Measurements from ENCODE around the gene THSD7B. TPM values are rescaled to one million over a fixed set of nuclear protein-coding genes. Genes with fewer than 3 reads are reported as not detected.

The THSD7B gene
- total and polyA plus RNA-seq, 2 of the 13 experiments (the other 11 are each of a cell fraction or from before 2014, with no cell fraction given) = 0.02 TPM; not detected in 1

- intact Hi-C loops (cut with micrococcal nuclease; ENCODE audit: unreplicated experiment) = no loop called here
- no TSS peak for BruUV-seq (replicated peaks)
- no peaks in the 10 kb centered on the region for H3K36me3 ChIP-seq (replicated peaks in 1 of 2; ENCODE audit: control insufficient read depth in 1 of 2, insufficient read depth in 2 of 2, low read length in 2 of 2)
- ChIA-PET POLR2A (no interaction called here), CTCF (ENCODE audit: low intra/inter-chr PET ratio, low total read pairs) (no interaction called here)
- no peak overlapping the region for H3K27ac ChIP-seq (ENCODE audit: extremely low read length, insufficient read depth, low read length)
- FAIRE-seq = no peak
- no peak overlapping the region for H3K4me2 ChIP-seq (ENCODE audit: low read depth, low read length)
- no peak overlapping the region for H2AFZ ChIP-seq (ENCODE audit: low read length)
- H3K4me1 ChIP-seq (ENCODE audit: insufficient read depth, low read length) = peaks cover 22% of the 10 kb centered on the region
- 6% methylated on average over 5 of the region's 5 CpGs for WGBS (ENCODE audit: low lambda C conversion rate)
- H3K9ac ChIP-seq (ENCODE audit: insufficient read depth, low read depth, low read length) = no peak overlapping the region
- no peaks in the 10 kb centered on the region for H3K79me2 ChIP-seq (ENCODE audit: insufficient read depth, low read length)
- H3K4me3 ChIP-seq (replicated peaks in 1 of 3; ENCODE audit: insufficient read depth in 1 of 3, low read depth in 2 of 3, low read length in 3 of 3) = no peak overlapping the region
- no peaks in the 10 kb centered on the region for H4K20me1 ChIP-seq (ENCODE audit: insufficient read depth, low read length)
- in situ Hi-C loops (cut with HindIII; ENCODE audit: extremely low pct_ligation_motif_present, low pct_unique_long_range_greater_than_20kb) = no loop called here
- no peaks in the 10 kb centered on the region for H3K27me3 ChIP-seq (ENCODE audit: control insufficient read depth in 1 of 2, insufficient read depth in 2 of 2, low read length in 2 of 2)
- H3K9me3 ChIP-seq (ENCODE audit: low read length) = no peaks in the 10 kb centered on the region
- peak; percentile 85 for ATAC-seq
- DNase-seq (ENCODE audit: low spot score) = peak; percentile 29
- peak; percentile 61 for TF ChIP-seq TBL1XR1 (IDR thresholded peaks at IDR 0.05; ENCODE audit: borderline replicate concordance, low read length, partially characterized antibody)
- no peak for TF ChIP-seq FOXA1 (IDR thresholded peaks at IDR 0.05)
- peak; percentile 21; the same call in 1 of the 2 replicates for TF ChIP-seq FOXA1 (CRISPR knock-in tag; IDR thresholded peaks at IDR 0.05)
- no peak for TF ChIP-seq ERF (CRISPR knock-in tag; IDR thresholded peaks at IDR 0.05)
- TF ChIP-seq CREM (IDR thresholded peaks at IDR 0.05) = peak; percentile 69
- no peak for TF ChIP-seq CREM (CRISPR knock-in tag; IDR thresholded peaks at IDR 0.05)
- TF ChIP-seq NR2F1 (CRISPR knock-in tag; IDR thresholded peaks at IDR 0.05) = peak in 1 of 2 experiments; percentile 92; a peak in 2 of 4 replicates
- TF ChIP-seq ZNF563 (CRISPR knock-in tag; IDR thresholded peaks at IDR 0.05) = no peak
- TF ChIP-seq BRF2 (CRISPR knock-in tag; IDR thresholded peaks at IDR 0.05) = peak; percentile 52; the same call in 1 of the 2 replicates
- no peak for TF ChIP-seq SOX6 (IDR thresholded peaks at IDR 0.05)
- peak; percentile 78 for TF ChIP-seq SOX6 (CRISPR knock-in tag; IDR thresholded peaks at IDR 0.05)
- 0 out of 2 replicates have a peak, but pooled peaks have one; percentile 13 for TF ChIP-seq HNF4G (IDR thresholded peaks at IDR 0.05; ENCODE audit: borderline replicate concordance, low read depth, low read length)
- no peak for TF ChIP-seq HNF4G (CRISPR knock-in tag; IDR thresholded peaks at IDR 0.05; ENCODE audit: borderline replicate concordance, low read depth)
- no peak for TF ChIP-seq HMGA1 (CRISPR knock-in tag; conservative IDR thresholded peaks at IDR 0.05)
- no peak for TF ChIP-seq RXRB (CRISPR knock-in tag; IDR thresholded peaks at IDR 0.05; ENCODE audit: borderline replicate concordance)
- TF ChIP-seq, protein P1, sequence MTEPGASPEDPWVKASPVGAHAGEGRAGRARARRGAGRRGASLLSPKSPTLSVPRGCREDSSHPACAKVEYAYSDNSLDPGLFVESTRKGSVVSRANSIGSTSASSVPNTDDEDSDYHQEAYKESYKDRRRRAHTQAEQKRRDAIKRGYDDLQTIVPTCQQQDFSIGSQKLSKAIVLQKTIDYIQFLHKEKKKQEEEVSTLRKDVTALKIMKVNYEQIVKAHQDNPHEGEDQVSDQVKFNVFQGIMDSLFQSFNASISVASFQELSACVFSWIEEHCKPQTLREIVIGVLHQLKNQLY (CRISPR knock-in tag; IDR thresholded peaks at IDR 0.05) = no peak
- TF ChIP-seq HDAC1 (CRISPR knock-in tag; IDR thresholded peaks at IDR 0.05) = 0 out of 2 replicates have a peak, but pooled peaks have one; percentile 47
- TF ChIP-seq TCF7L2 (IDR thresholded peaks at IDR 0.05; ENCODE audit: low read depth, low read length) = peak; percentile 84
- peak; percentile 51; the same call in 1 of the 2 replicates for TF ChIP-seq FOXA3 (CRISPR knock-in tag; IDR thresholded peaks at IDR 0.05)
- TF ChIP-seq GATAD2A (CRISPR knock-in tag; IDR thresholded peaks at IDR 0.05) = peak; percentile 58
- TF ChIP-seq SOX13 (IDR thresholded peaks at IDR 0.05) = no peak
- peak in 1 of 2 experiments; percentile 79; a peak in 2 of 4 replicates for TF ChIP-seq SOX13 (CRISPR knock-in tag; conservative IDR thresholded peaks at IDR 0.05 in 1 of 2, IDR thresholded peaks at IDR 0.05 in 1 of 2)
- TF ChIP-seq ZNF24 (IDR thresholded peaks at IDR 0.05) = no peak
- peak; percentile 72 for TF ChIP-seq RARA (CRISPR knock-in tag; IDR thresholded peaks at IDR 0.05)
- no peak for TF ChIP-seq CREB1 (IDR thresholded peaks at IDR 0.05)
- 0 out of 2 replicates have a peak, but pooled peaks have one; percentile 36 for TF ChIP-seq CREB1 (CRISPR knock-in tag; IDR thresholded peaks at IDR 0.05)
- peak; percentile 41; the same call in 1 of the 2 replicates for TF ChIP-seq SALL1 (CRISPR knock-in tag; IDR thresholded peaks at IDR 0.05)
- TF ChIP-seq HNF4A (CRISPR knock-in tag; IDR thresholded peaks at IDR 0.05) = peak; percentile 69
- peak; percentile 28 for TF ChIP-seq ZEB1 (IDR thresholded peaks at IDR 0.05; ENCODE audit: insufficient replicate concordance, low read depth)
- peak; percentile 85 for TF ChIP-seq CEBPB (IDR thresholded peaks at IDR 0.05; ENCODE audit: borderline replicate concordance, low read depth, low read length)
Measured at GRCh38 chr2:137048455-137048854, 283.1 kb downstream of the THSD7B start.

All from HepG2 (cell line).